Measurements from ENCODE around the gene UMODL1. TPM values are rescaled to one million over a fixed set of nuclear protein-coding genes. Genes with fewer than 3 reads are reported as not detected.
"Not testable (repeated sequence)": the region's sequence is repeated elsewhere in the genome, so short reads cannot be mapped to it uniquely, and the experiment has no call there.

Gene UMODL1
- total RNA-seq, 1 donor from 2014 or later = 0.48 TPM

DNA sequence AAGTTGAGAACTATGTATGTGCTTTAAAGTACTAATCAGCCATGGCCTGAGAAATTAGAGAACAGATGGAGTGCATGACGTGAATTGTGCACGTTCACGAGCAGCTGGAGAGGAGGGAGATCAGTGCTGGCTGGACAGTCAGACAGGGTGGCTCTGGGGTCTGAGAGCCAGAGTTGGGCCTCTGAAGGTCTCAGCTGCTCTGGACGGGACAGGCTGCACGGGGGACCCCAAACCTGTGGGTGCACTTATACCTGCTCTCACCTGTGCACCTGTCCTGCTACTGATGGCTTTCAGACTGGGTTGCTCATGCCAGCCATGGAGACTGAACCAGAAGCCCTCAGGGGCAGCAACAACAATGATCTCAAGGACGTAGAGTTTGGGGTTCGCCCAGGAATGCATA lies 43.5 kb downstream of the UMODL1 start:
- no peak for DNase-seq (ENCODE audit: low spot score)

DNA sequence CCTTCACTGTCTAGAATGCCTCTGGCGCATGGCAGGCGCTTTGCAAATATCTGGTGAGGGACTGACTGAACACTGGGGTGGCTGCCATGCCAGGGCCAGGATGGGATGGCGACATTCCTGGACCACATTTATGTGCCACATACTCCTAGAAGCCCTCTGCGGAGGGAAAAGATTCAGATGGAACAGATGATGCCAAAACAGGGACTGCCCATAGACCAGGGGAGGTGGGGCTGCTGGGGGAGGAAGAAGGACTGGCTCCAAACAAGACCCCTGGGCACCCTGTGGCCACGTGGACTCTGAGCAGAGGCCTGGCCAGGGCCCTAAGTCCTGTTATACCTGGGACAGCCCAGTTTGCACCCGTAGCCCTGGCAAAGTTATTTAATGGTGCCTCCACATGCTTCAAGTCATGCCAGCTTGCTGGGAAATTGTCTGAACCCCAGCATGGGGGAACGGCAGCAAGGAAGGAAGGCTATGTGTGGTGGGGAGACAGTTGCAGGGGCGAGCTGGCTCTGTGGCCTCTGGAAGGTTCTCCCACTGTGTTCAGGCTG lies 44.1 kb downstream of the UMODL1 start:
- no peak for DNase-seq (ENCODE audit: low spot score)

DNA sequence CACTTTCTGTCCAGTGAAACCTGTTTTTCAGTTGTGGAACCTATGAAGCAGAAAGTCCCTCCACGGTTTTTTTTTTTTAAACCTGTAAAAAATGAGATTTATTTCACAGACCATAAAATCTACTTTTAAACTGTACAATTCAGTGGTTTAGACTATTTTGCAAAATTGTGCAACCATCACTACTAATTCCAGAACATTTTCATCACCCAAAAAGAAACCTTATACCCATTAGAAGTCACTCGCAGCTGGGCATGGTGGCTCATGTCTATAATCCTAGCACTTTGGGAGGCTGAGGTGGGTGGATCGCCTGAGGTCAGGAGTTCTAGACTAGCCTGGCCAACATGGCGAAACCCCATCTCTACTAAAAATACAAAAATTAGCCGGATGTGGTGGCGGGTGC lies 45.4 kb downstream of the UMODL1 start:
- DNase-seq (ENCODE audit: low spot score) = not testable (repeated sequence)

DNA sequence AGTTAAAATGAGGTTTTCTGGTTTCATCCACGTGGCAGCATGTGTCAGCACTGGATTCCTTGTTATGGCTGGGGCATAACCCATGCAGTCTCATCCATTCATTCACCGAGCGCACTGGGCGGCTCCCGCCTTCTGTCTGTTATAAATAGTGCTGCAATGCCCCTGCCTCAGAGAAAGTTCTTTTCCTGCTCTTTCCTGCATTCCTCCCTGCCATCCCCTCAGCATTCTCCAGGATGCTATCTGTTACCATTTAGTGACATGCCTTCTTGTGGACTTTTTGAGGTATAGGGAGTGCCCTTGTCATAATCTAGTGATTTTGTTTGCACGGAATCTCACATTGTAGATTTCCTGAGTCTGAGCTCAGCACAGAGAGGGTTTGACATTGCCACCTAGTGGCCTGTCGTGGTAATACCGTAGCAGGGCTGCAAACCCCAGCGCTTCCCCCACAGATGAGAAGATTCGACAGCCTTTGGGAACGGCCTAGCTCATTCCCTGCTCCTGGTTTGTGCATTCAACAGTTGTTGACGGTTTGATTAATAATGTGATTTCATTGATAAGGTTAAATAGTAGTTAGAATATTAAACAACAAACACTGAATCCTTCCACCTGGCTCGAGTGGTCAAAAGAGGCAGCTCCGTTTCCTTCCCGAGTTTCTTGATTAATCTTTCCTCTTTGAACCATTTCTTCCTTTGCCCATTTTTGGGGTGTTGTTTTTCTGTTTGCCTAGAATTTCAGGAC lies 46.3 kb downstream of the UMODL1 start:
- DNase-seq (ENCODE audit: low spot score) = peak; percentile 90

DNA sequence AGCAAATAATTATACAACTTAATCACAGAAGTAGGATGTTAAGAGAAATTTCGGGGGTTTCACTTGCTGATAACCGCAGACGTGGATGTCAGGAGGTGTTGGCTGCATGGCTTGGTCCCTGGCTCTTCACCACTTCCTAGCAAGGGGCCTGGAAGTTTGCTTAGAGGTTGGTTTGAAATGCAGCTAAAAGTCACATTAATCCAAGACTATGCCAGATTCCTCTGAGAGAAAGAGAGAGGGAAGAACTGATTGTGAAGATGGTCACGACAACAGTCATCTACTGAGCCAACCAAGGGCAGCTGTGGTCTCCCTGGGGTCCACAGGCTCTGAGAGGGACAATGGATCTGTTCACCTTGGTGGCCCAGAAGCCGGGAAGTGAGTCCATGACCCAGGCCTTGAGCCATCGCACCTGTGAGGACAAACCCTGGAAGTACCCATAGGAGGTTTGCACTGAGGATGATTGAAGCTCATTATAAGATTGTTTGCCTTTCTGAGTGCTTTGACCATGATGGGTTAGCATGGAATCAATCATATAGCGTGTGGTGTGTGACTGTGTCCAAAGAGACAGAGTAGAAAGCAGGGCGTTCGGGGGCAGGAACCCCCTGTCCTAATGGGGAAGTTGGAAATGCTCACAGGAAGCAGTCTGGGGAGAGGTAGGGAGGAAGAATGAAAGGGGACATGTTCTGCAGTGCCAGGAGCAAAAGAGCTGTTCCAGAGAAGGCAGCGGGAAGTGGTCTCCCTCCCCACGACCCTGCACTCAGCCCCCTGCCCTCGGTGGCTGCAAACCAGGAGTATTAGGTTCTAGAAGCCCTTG lies 47.1 kb downstream of the UMODL1 start:
- no peak for DNase-seq (ENCODE audit: low spot score)

DNA sequence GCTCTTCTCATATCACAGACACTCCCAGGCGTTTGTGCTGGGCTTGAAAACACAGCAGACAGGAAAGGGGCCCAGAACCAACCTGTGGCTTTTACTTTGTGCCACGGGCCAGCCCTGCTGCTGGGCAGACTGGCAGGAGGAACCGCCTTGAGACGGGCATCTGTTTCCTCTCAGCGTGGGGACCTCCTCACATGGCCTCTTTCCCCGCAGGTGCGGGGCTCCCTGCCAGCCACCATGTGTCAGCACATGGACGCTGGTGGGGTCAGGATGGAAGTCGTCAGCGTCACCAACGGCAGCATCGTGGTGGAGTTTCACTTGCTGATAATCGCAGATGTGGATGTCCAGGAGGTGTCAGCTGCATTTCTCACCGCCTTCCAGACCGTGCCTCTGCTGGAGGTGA lies 47.8 kb downstream of the UMODL1 start:
- no peak for DNase-seq (ENCODE audit: low spot score)

DNA sequence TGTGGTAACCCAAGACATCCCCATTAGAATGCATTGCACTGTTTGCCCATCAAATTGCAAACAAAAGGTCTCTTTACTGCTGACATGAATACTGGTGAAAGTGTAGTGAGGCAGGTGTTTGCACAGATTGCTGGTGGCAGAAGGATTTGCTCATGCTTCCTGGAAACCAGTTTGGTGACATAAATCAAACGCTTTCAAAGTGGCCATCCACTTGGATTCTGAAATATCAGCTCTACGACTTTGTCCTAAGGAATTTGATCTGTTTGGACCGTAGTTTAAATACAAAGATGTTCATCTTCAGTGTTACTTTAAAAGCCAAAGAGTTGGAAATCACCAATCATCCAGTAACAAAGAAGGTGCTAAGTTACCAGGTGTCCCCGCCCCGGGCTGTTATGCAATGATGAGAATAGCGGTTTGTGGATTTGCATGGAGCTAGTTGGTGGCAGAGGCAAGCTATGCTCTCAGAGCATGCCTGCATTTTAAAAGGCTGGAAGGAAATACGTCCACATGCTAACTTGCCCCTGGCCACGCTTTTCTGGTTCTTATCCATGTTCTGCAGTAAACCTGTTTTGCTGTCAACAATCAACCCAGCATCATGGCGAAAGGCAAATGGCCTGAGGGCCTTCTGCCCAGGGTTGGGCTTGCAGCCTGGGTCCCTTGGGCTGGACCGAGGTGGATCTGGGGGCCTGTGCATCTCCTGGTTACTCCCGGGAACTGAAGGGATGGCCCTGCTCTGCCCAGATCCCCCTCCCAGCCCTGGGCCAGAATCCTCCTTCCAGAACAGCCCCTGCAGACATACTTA lies 49.2 kb downstream of the UMODL1 start:
- no peak for DNase-seq (ENCODE audit: low spot score)

DNA sequence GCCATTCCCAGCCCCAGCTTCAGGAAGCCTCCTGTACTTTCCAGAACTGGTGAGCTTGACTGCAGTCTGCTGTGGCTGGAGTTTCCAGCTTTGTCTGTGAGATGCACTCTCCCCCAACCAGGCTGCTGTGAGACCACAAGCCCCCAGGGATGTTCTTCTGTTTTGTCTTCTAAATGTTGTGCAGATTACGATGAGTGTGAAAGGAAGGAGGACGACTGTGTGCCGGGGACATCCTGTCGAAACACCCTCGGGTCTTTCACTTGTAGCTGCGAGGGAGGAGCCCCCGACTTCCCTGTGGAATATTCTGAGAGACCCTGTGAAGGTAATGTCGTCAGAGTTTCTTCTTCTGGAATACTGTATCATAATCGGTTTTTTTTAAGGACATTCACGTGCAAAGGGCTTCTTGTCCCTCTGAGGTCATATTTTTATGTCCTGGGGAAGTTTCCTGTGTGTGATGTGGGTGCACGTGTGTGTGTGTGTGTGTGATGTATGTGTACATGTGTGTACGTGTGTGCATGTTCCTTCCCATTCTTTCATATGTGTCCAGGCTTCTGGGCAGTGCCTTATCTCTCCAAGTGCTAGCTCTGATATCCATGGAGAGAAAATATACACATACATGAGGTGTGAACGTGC lies 49.9 kb downstream of the UMODL1 start:
- no peak for DNase-seq (ENCODE audit: low spot score)

DNA sequence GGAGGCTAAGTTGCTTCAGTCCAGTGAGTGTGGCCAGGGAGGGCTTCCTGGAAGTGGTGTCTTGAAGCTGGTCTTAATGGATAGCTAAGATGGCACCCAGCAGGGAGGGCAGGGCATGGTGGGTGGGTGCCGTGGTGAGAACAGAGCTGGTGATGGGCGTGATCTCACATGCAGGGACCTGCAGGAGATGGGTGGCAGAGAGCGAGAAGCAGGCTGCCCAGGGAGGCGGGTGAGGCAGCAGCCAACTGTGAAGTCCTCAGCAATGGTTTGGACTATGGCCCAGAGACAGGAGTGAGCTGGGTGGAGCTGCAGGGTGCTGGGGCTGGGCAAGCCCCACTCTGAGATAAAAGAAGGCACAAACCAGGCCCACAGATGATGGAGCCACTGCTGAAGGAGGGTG lies 50.7 kb downstream of the UMODL1 start:
- DNase-seq (ENCODE audit: low spot score) = no peak

DNA sequence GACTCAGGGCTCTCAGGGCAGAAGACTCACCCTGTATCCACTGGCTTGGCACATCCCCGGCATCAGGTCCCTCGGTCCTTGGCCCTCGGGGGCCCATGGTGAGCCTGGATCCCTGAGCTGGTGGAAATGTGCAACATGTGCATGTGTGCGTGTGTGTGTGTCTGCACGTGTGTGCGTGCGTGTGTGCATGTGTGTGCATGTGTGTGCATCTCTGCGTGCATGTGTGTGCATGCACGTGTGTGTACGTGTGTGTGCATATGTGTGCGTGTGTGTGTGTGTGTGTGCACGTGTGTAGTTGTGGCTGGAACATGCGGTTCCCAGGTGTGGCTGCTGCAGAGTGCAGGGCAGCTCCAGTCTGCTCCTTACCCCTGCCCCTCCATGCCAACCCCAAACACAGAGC lies 51.3 kb downstream of the UMODL1 start:
- DNase-seq (ENCODE audit: low spot score) = no peak

DNA sequence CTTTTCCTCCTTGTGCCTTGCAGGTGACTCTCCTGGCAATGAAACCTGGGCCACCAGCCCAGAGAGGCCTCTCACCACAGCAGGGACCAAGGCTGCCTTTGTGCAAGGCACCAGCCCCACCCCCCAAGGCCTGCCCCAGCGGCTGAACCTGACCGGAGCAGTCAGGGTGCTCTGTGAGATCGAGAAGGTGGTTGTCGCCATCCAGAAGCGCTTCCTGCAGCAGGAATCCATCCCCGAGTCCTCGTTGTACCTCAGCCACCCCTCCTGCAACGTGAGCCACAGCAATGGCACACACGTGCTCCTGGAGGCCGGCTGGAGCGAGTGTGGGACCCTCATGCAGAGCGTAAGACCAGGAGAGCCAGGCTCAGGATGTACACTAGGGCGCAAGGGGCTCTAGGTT lies 51.7 kb downstream of the UMODL1 start:
- no peak for DNase-seq (ENCODE audit: low spot score)

DNA sequence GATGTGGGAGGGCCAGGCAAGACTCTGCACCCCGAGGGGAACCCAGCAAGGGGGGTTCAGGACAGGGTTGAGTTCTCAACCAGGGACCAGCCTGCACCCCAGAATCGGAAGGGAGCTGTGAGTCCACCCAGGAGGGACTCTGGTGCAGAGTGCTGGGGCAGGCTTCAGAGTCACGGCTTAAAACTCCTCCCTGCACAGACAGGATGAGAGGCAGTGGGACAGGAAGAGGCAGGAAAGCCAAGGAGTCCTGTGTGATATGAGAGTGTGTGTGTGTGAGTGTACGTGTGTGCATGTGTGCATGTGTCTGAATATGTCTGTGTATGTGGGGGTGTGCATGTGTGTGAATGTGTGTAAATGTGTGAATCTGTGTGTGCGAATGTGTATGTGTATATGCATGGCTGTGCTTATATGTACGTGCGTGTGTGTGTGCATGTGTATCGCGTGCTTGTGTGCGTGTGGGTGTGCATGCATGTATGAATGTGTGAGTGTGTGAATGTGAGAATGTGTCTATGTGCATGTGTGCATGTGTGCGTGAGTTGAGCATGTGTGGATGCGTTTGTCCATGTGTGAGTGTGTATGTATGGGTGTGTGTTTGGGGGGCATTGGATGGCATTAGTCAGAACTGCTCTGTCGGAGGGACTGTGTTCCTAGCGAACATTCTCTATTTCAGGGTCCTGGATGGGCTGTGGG lies 52.2 kb downstream of the UMODL1 start:
- DNase-seq (ENCODE audit: low spot score) = no peak

DNA sequence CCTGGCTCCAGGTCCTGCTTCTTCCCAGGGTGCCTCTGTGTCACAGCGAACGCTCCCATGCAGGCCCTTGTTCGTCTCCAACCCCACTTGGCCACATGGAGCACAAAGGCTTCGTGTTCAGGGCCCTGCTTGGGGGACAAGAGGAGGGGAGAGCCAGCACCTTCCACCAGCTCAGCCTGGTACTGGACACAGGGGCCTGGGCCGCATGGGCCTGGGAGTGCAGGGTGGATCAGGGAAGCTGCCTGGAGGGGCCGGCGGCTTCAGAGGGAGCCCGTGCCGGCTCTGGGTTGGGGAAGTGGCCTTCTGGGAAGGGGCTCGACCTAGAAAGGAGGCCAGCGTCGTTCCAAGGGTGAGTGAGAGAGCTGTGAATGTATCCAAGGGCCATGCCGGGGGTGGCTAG lies 53.0 kb downstream of the UMODL1 start:
- no peak for DNase-seq (ENCODE audit: low spot score)

DNA sequence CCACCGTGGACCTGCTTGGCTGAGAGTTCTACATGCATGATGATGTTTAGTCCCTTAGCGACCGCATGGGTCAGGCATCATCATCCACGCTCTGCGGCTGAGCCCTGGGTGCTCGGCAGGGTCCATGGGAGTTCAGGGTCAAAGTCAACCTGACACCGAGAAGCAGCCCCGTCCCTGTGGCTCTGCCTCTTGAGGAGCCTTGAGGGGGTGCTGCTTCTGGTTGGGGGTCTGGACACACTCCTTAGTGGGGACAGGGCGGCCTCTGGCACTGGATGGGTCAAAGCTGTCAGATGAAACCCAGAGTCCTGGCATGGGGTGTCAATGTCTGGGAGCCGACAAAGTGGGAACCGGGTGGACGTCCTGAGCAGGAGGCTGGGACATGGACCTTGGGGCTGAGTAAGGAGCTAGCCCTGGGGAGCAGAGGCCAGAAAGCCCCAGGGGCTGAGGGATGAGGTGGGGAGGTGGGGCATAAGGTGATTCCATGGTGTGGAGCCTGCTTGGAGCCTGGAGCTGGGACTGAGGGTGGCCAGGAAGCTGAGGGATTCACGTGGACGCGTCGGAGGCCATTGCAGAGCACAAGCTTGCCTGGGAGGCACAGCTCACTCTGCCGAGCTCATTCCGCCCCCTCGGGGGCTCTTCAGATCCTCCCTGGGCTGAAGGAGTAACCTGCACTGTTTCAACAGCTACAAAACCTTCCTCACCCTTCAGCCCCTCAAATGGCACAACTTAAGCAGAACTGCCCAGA lies 53.9 kb downstream of the UMODL1 start:
- no peak for DNase-seq (ENCODE audit: low spot score)

DNA sequence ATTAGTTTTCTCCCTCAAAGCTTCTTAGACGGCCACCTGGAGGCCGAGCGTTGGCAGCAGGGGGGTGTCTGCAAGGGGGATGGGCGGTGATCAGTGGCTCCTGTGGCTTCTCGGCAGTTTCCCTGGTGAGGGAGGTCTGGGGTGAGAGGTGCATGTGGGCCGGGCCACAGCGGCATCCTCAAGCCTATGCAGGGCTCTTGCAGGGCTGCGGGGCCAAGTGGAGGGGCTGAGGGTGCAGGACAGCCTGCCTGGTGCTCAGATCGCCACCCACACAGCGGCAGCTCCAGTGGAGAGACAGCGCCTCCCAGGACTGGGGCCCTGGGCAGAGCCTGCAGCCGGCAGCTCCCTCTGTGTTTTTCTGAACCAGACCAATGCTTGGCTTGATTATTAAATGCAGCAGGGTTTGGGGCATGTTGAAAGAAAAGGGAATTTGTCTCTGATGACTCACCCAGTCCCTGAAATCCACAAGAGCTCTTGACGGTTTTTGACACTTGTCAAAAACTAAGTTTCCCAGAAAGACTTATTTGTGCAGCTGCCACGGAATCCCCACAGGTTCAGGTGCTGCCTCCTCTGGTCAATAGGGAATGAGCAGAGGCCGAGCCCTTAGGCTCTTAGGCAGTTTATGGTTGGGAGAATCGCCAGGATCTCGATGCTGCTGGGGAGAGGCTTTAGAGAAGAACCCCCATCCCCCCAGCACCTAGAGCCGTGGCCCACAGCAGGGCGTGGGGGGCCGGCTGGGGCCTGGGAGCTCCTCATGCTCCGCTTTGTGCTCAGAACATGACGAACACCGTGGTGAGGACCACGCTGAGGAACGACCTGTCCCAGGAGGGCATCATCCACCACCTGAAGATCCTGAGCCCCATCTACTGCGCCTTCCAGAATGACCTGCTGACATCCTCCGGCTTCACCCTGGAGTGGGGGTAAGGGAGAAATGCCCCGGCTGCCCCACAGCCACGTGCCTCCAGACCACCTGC lies 54.7 kb downstream of the UMODL1 start:
- peak; percentile 38 for DNase-seq (ENCODE audit: low spot score)

DNA sequence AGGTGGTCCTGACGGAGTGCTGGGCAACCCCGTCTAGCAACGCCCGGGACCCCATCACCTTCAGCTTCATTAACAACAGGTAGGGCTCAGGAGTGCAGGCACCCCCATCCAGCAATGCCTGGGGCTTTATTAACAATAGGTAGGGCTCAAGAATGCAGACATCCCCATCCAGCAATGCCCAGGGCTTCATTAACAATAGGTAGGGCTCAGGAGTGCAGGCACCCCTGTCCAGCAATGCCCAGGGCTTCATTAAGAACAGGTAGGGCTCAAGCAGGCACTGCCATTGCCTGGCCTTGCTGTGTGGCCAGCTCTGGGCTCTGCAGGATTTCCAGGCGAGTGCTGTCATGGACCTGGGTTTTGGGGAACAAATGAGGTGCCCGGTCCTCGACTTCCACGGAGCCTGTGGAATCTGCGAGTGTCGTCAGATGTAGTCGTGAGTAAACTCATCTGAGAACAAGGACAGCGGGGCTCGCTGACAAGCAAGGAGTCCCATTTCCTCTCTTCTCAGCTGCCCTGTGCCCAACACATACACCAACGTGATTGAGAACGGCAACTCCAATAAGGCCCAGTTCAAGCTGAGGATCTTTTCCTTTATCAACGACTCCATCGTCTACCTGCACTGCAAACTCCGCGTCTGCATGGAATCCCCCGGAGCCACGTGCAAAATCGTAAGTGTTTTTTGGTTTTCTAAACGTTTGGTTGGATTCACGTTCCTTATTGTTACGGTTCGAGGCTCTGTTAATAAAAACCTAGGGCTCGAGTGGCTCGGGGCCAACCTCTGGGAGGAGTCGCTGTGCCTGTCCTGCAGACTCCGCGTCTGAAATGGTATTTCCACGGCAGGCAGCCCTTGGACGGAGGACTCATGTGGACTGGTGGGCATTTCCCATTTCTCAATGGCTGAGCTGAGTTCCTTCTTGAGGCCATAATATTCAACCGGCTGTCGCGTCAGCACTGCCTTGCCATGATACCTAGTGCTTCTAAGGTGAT lies 56.3 kb downstream of the UMODL1 start:
- no peak for DNase-seq (ENCODE audit: low spot score)
